Breast epithelium (tissue), 4 donors: ENCODE measurements around the gene CEP89. TPM values are rescaled to one million over a fixed set of nuclear protein-coding genes. Genes with fewer than 3 reads are reported as not detected.
A peak's percentile ranks its signal among the peaks of the same experiment; 100 is the strongest.

Source experiments
- DNase-seq, 2 donors: peaks; one replicate each; pipeline ENCODE4 v3.0.0-alpha.2; 2019; ENCODE audit warnings: low spot score in 2 of 2
- H3K27ac ChIP-seq, 2 donors: fragments of 200-600 bp; sonication (generic) in 1 of 2; one replicate each; pipeline ENCODE4 v1.5.1; 2016 to 2019; ENCODE audit warnings: mild to moderate bottlenecking in 1 of 2
- H3K27me3 ChIP-seq, 2 donors: fragments of 200-600 bp; sonication (generic) in 1 of 2; one replicate each; pipeline versions ENCODE4 v1.5.1 to v1.6.0; 2017 to 2019; ENCODE audit warnings: control low read depth in 1 of 2, mild to moderate bottlenecking in 1 of 2
- H3K36me3 ChIP-seq: fragments of 200-600 bp; one replicate; pipeline ENCODE4 v1.5.1; 2019
- H3K4me1 ChIP-seq, 2 donors: fragments of 200-600 bp; sonication (generic); one replicate each; pipeline ENCODE4 v1.5.1; 2016 to 2019; ENCODE audit warnings: control low read depth in 1 of 2
- H3K4me3 ChIP-seq, 3 donors: fragments of 200-600 bp; sonication (generic); 1 replicate in 2 of 3; 2 replicates in 1 of 3; pipeline ENCODE4 v1.5.1; 2016 to 2019; ENCODE audit warnings: mild to moderate bottlenecking in 3 of 3, moderate library complexity in 2 of 3
- H3K9me3 ChIP-seq, 2 donors: fragments of 200-600 bp; sonication (generic) in 1 of 2; one replicate each; pipeline ENCODE4 v1.5.1; 2016 to 2019; ENCODE audit warnings: control low read depth in 1 of 2
- POLR2A ChIP-seq: fragments of 450-650 bp; IDR thresholded peaks from one replicate; pipeline ENCODE4 v1.6.1; 2016; ENCODE audit warnings: antibody characterized with exemption, mild to moderate bottlenecking, moderate library complexity
- POLR2AphosphoS5 ChIP-seq, 3 donors: sonication (generic); formaldehyde crosslinking; IDR thresholded peaks; one replicate each; pipeline ENCODE4 v1.6.1; 2017; ENCODE audit warnings: antibody characterized with exemption in 3 of 3
- intact Hi-C: fragments of 100-400 bp; cut with DNase I; formaldehyde crosslinking; loops from one replicate; pipeline ENCODE4 v1.15.1; 2023; ENCODE audit warnings: low total_unique reads
- total RNA-seq, 3 donors: library from RNA; depleted of rRNA; stranded (reverse); fragments of >200 nt; gene quantifications; one replicate each; pipeline ENCODE4 v1.1.0, GENCODE V29; 2016
- TF ChIP-seq, protein P1 (sequence below), 3 donors: fragments of 450-650 bp; IDR thresholded peaks; one replicate each; pipeline ENCODE4 v1.5.1; 2016 to 2017; ENCODE audit warnings: antibody characterized with exemption in 3 of 3, mild to moderate bottlenecking in 3 of 3, moderate library complexity in 3 of 3

CEP89 gene
- total RNA-seq, 3 donors from 2014 or later, result 9.3 to 17.4 (median 16.7) TPM

DNA sequence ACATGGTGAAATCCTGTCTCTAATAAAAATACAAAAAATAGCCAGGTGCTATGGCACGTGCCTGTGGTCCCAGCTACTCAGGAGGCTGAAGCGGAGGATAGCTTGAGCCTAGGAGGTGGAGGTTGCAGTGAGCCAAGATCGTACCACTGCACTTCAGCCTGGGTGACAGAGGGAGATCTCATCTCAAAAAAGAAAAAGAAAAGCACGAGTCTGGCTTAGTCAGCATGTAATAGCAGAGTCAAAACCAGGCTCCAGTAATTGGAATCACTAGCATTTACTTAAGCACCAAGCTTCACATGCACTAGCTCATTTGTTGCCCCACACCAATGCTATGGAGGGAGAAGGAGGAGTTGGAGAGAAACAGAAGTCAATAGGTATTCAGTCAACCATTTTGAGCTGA, 60.3 kb downstream of the CEP89 start:
- no peaks in the 10 kb centered on the region for H3K27me3 ChIP-seq
- H3K36me3 ChIP-seq, result no peaks in the 10 kb centered on the region
- no peak for TF ChIP-seq POLR2A
- TF ChIP-seq, protein P1, sequence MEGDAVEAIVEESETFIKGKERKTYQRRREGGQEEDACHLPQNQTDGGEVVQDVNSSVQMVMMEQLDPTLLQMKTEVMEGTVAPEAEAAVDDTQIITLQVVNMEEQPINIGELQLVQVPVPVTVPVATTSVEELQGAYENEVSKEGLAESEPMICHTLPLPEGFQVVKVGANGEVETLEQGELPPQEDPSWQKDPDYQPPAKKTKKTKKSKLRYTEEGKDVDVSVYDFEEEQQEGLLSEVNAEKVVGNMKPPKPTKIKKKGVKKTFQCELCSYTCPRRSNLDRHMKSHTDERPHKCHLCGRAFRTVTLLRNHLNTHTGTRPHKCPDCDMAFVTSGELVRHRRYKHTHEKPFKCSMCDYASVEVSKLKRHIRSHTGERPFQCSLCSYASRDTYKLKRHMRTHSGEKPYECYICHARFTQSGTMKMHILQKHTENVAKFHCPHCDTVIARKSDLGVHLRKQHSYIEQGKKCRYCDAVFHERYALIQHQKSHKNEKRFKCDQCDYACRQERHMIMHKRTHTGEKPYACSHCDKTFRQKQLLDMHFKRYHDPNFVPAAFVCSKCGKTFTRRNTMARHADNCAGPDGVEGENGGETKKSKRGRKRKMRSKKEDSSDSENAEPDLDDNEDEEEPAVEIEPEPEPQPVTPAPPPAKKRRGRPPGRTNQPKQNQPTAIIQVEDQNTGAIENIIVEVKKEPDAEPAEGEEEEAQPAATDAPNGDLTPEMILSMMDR (IDR thresholded peaks at IDR 0.05), result no peak
- no peak for TF ChIP-seq POLR2AphosphoS5 (IDR thresholded peaks at IDR 0.05)
- H3K9me3 ChIP-seq, result peaks cover 0 to 5% of the 10 kb centered on the region in 2 donors
- DNase-seq, result no peak
- no peak overlapping the region for H3K27ac ChIP-seq
- intact Hi-C loops, result no loop called here
- H3K4me3 ChIP-seq, result no peak overlapping the region
- H3K4me1 ChIP-seq, result no peaks in the 10 kb centered on the region

- intact Hi-C loops, result no loop called here
- no peaks in the 10 kb centered on the region for H3K4me1 ChIP-seq
- H3K27ac ChIP-seq, result no peak overlapping the region
- H3K4me3 ChIP-seq, result no peak overlapping the region
- peaks cover 2 to 6% of the 10 kb centered on the region in 2 donors for H3K9me3 ChIP-seq
- TF ChIP-seq, protein P1 (IDR thresholded peaks at IDR 0.05), result no peak
- TF ChIP-seq POLR2AphosphoS5 (IDR thresholded peaks at IDR 0.05) (no peak), POLR2A (no peak)
- DNase-seq, result no peak
- H3K36me3 ChIP-seq, result no peaks in the 10 kb centered on the region
- no peaks in the 10 kb centered on the region for H3K27me3 ChIP-seq
Measured at GRCh38 chr19:32910874-32911273, 60.9 kb downstream of the CEP89 start.

DNA sequence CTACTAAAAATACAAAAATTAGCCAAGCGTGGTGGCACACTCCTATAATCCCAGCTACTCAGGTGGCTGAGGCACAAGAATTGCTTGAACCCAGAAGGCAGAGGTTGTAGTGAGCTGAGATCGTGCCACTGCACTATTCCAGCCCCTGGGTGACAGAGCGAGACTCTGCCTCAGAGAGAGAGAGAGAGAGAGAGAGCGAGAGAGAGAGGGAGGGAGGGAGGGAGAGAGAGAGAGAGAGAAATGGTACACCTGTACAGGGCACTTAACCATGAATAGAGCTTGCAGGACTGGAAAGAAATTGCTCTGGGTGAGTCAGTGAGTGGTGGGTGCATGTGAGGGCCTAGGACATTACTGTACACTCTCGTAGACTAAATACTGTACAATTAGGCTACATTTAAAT, 61.7 kb downstream of the CEP89 start:
- Histone ChIP-seq H3K27me3 (no peaks in the 10 kb centered on the region), H3K4me1 (no peaks in the 10 kb centered on the region), H3K27ac (no peak overlapping the region), H3K36me3 (no peaks in the 10 kb centered on the region), H3K4me3 (no peak overlapping the region), H3K9me3 (peaks cover 10 to 11% of the 10 kb centered on the region in 2 donors)
- TF ChIP-seq POLR2A (no peak), POLR2AphosphoS5 (IDR thresholded peaks at IDR 0.05) (no peak)
- TF ChIP-seq, protein P1 (IDR thresholded peaks at IDR 0.05), result no peak
- intact Hi-C loops, result no loop called here
- no peak for DNase-seq

- H3K4me1 ChIP-seq, result no peaks in the 10 kb centered on the region
- no peak for DNase-seq
- intact Hi-C loops, result no loop called here
- peak overlapping the region in 1 of 2 donors; percentile 2 for H3K27ac ChIP-seq
- H3K4me3 ChIP-seq, result no peak overlapping the region
- no peaks in the 10 kb centered on the region for H3K36me3 ChIP-seq
- H3K27me3 ChIP-seq, result no peaks in the 10 kb centered on the region
- peaks cover 11 to 12% of the 10 kb centered on the region in 2 donors for H3K9me3 ChIP-seq
- TF ChIP-seq POLR2AphosphoS5 (IDR thresholded peaks at IDR 0.05) (no peak), POLR2A (no peak)
- TF ChIP-seq, protein P1 (IDR thresholded peaks at IDR 0.05), result no peak
Measured at GRCh38 chr19:32909257-32909656, 62.5 kb downstream of the CEP89 start.

DNA sequence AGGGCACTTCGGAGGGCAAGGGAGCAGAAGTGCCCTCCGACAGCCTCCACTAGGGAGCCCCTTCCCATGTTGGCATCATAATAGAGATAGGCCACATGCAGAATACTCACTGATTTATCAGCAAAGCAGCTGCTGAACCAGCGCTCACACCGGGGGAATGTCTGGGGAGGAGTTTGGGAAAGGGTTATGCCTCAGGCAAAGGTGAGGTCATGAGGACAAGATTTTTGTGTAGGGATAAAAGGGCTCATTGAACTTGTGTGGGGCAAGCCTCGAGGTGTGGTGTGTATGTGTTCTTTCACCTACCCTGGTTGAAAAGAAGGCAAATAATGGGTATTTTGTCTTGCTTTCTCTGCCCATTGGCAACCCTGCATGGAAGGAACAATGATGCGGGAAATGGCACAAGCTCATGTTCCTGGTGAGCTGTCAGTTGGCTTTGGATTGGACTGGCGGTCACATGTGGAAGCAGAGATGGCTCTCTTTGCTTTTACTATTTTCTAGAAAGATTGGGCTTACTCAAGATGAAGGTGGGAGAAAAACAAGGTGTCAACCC, 63.0 kb downstream of the CEP89 start:
- Histone ChIP-seq H3K36me3 (no peaks in the 10 kb centered on the region), H3K4me1 (no peaks in the 10 kb centered on the region), H3K27ac (peak overlapping the region in 1 of 2 donors; percentile 2), H3K9me3 (peaks cover 11 to 12% of the 10 kb centered on the region in 2 donors), H3K27me3 (no peaks in the 10 kb centered on the region), H3K4me3 (no peak overlapping the region)
- TF ChIP-seq, protein P1 (IDR thresholded peaks at IDR 0.05), result no peak
- TF ChIP-seq POLR2A (no peak), POLR2AphosphoS5 (IDR thresholded peaks at IDR 0.05) (no peak)
- intact Hi-C loops, result no loop called here
- DNase-seq, result peak in 1 of 2 donors; percentile 31
